Neural cell (in vitro differentiated cells): Measurements from ENCODE around the gene SFXN4. TPM values are rescaled to one million over a fixed set of nuclear protein-coding genes. Genes with fewer than 3 reads are reported as not detected.

ENCODE experiments used
- H2AFZ ChIP-seq: fragments of 200-600, 300-800 bp; sonication (generic), shearing (Covaris generic); 2 replicates; pipeline ENCODE4 v1.6.0; 2014; ENCODE audit warnings: low read depth, mild to moderate bottlenecking, antibody characterized with exemption, low read length, moderate library complexity
- H3F3A ChIP-seq: fragments of 200-600 bp; shearing (Covaris generic); 2 replicates; pipeline ENCODE4 v1.6.1; 2016; ENCODE audit warnings: mild to moderate bottlenecking, moderate library complexity, mixed read lengths, antibody characterized with exemption, low read length; ENCODE audit not compliant: insufficient read depth, poor library complexity, severe bottlenecking
- H3K27ac ChIP-seq: fragments of 200-600, 300-800 bp; sonication (generic), shearing (Covaris generic); 2 replicates; pipeline ENCODE4 v1.5.1; 2014; ENCODE audit warnings: mild to moderate bottlenecking, low read length, moderate library complexity
- H3K27me3 ChIP-seq: fragments of 300-800, 200-600 bp; sonication (generic), shearing (Covaris generic); 2 replicates; pipeline ENCODE4 v1.6.0; 2014; ENCODE audit warnings: mild to moderate bottlenecking, low read depth, low read length, moderate library complexity; ENCODE audit not compliant: insufficient read depth
- H3K36me3 ChIP-seq: fragments of 300-800, 200-600 bp; sonication (generic), shearing (Covaris generic); 2 replicates; pipeline ENCODE4 v1.5.1; 2014; ENCODE audit warnings: mild to moderate bottlenecking, antibody characterized with exemption, low read length, moderate library complexity; ENCODE audit not compliant: insufficient read depth
- H3K4me2 ChIP-seq: fragments of 300-800, 200-600 bp; sonication (generic), shearing (Covaris generic); 2 replicates; pipeline ENCODE4 v1.6.0; 2014; ENCODE audit warnings: mild to moderate bottlenecking, low read length
- H3K4me3 ChIP-seq: fragments of 300-800, 200-600 bp; sonication (generic), shearing (Covaris generic); 2 replicates; pipeline ENCODE4 v1.5.1; 2014; ENCODE audit warnings: mild to moderate bottlenecking, low read length, moderate library complexity
- H3K79me2 ChIP-seq: fragments of 200-600 bp; shearing (Covaris generic); replicated peaks from 2 replicates; pipeline ENCODE4 v1.6.0; 2014; ENCODE audit warnings: mild to moderate bottlenecking, low read length, moderate library complexity; ENCODE audit not compliant: insufficient read depth
- H3K9ac ChIP-seq: fragments of 300-800, 200-600 bp; sonication (generic), shearing (Covaris generic); 2 replicates; pipeline ENCODE4 v1.6.1; 2016; ENCODE audit warnings: mild to moderate bottlenecking, low read length, mixed read lengths
- H3K9me2 ChIP-seq: fragments of 200-600 bp; shearing (Covaris generic); 2 replicates; pipeline ENCODE4 v1.6.1; 2016; ENCODE audit warnings: mild to moderate bottlenecking, low read length, mixed read lengths; ENCODE audit not compliant: insufficient read depth
- H3K9me3 ChIP-seq: fragments of 200-600, 300-800 bp; sonication (generic), shearing (Covaris generic); 2 replicates; pipeline ENCODE4 v1.6.1; 2016; ENCODE audit warnings: mild to moderate bottlenecking, mixed run types, low read length, moderate library complexity, mixed read lengths
- H4K20me1 ChIP-seq: fragments of 200-600 bp; shearing (Covaris generic); 2 replicates; pipeline ENCODE4 v1.6.1; 2016; ENCODE audit warnings: mild to moderate bottlenecking, mixed run types; ENCODE audit not compliant: insufficient read depth
- EP300 ChIP-seq: fragments of 450-650 bp; conservative IDR thresholded peaks from 2 replicates; pipeline ENCODE4 v1.6.1; 2014; ENCODE audit warnings: antibody characterized with exemption, mild to moderate bottlenecking, moderate library complexity; ENCODE audit not compliant: poor library complexity, severe bottlenecking
- EZH2 ChIP-seq: fragments of 200-600, 300-800 bp; shearing (Covaris generic), sonication (generic); IDR thresholded peaks from 2 replicates; pipeline ENCODE4 v1.6.1; 2014; ENCODE audit warnings: antibody characterized with exemption, low read length, borderline replicate concordance, mild to moderate bottlenecking; ENCODE audit not compliant: insufficient read depth, poor library complexity, severe bottlenecking
- MXI1 ChIP-seq: fragments of 450-650 bp; conservative IDR thresholded peaks from 2 replicates; pipeline ENCODE4 v1.6.1; 2014; ENCODE audit warnings: antibody characterized with exemption, mild to moderate bottlenecking; ENCODE audit not compliant: poor library complexity, severe bottlenecking
- POLR2AphosphoS5 ChIP-seq: IDR thresholded peaks from 2 replicates; pipeline ENCODE4 v1.6.1; 2012
- RAD21 ChIP-seq: fragments of 450-650 bp; conservative IDR thresholded peaks from 2 replicates; pipeline ENCODE4 v1.6.1; 2014; ENCODE audit warnings: antibody characterized with exemption, mild to moderate bottlenecking, moderate library complexity
- SMC3 ChIP-seq: fragments of 450-650 bp; conservative IDR thresholded peaks from 2 replicates; pipeline ENCODE4 v1.6.1; 2014; ENCODE audit warnings: antibody characterized with exemption, mild to moderate bottlenecking, moderate library complexity; ENCODE audit not compliant: poor library complexity
- TAF1 ChIP-seq: IDR thresholded peaks from 2 replicates; pipeline ENCODE4 v1.6.1; 2012; ENCODE audit warnings: low read depth
- polyA plus RNA-seq: library from polyadenylated mRNA; depleted of rRNA; stranded (reverse); fragments of >200 nt; gene quantifications from 2 replicates; pipeline ENCODE4 v1.2.3, GENCODE V29; 2014
- small RNA-seq, 3 experiments: library from RNA; depleted of rRNA; stranded (forward); fragments of <200 nt; gene quantifications; one replicate each; pipeline ENCODE3, GENCODE V24; 2012
- TF ChIP-seq, protein P1 (sequence below): fragments of 450-650 bp; IDR thresholded peaks from 2 replicates; pipeline ENCODE4 v1.5.1; 2014; ENCODE audit warnings: antibody characterized with exemption, mild to moderate bottlenecking, moderate library complexity; ENCODE audit not compliant: poor library complexity, severe bottlenecking
- TF ChIP-seq, protein P2 (sequence below): IDR thresholded peaks from 2 replicates; pipeline ENCODE4 v1.6.1; 2012; ENCODE audit warnings: borderline replicate concordance

The SFXN4 gene
- polyA plus RNA-seq, 1 donor from 2014 or later, result 23.7 TPM

DNA sequence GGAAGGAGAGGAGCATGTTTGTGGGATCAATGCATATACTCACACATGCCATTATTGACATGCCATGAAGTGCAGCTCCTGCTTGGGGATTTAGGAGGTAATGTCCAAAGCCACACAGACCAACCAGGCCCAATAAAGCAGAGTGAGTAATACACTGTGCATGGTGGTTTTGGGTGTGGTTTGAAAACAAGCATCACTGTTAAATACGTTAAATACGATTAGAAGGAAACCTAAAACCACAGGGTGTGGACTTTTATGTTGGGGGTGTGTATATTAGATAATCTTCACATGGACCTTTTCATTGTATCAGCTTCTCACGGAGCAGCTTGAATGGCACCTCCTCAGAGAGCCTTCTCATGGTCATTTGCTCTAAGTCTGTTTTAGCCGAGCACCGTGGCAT lies 74.5 kb downstream of the SFXN4 start:
- no peaks in the 10 kb centered on the region for H3K9me3 ChIP-seq
- no peak overlapping the region for H3K4me2 ChIP-seq
- no peaks in the 10 kb centered on the region for H3K79me2 ChIP-seq
- TF ChIP-seq, protein P1, sequence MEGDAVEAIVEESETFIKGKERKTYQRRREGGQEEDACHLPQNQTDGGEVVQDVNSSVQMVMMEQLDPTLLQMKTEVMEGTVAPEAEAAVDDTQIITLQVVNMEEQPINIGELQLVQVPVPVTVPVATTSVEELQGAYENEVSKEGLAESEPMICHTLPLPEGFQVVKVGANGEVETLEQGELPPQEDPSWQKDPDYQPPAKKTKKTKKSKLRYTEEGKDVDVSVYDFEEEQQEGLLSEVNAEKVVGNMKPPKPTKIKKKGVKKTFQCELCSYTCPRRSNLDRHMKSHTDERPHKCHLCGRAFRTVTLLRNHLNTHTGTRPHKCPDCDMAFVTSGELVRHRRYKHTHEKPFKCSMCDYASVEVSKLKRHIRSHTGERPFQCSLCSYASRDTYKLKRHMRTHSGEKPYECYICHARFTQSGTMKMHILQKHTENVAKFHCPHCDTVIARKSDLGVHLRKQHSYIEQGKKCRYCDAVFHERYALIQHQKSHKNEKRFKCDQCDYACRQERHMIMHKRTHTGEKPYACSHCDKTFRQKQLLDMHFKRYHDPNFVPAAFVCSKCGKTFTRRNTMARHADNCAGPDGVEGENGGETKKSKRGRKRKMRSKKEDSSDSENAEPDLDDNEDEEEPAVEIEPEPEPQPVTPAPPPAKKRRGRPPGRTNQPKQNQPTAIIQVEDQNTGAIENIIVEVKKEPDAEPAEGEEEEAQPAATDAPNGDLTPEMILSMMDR, result no peak
- TF ChIP-seq EZH2 (no peak), MXI1 (no peak), SMC3 (no peak), TAF1 (no peak), EP300 (no peak), RAD21 (no peak), POLR2AphosphoS5 (no peak)
- TF ChIP-seq, protein P2, sequence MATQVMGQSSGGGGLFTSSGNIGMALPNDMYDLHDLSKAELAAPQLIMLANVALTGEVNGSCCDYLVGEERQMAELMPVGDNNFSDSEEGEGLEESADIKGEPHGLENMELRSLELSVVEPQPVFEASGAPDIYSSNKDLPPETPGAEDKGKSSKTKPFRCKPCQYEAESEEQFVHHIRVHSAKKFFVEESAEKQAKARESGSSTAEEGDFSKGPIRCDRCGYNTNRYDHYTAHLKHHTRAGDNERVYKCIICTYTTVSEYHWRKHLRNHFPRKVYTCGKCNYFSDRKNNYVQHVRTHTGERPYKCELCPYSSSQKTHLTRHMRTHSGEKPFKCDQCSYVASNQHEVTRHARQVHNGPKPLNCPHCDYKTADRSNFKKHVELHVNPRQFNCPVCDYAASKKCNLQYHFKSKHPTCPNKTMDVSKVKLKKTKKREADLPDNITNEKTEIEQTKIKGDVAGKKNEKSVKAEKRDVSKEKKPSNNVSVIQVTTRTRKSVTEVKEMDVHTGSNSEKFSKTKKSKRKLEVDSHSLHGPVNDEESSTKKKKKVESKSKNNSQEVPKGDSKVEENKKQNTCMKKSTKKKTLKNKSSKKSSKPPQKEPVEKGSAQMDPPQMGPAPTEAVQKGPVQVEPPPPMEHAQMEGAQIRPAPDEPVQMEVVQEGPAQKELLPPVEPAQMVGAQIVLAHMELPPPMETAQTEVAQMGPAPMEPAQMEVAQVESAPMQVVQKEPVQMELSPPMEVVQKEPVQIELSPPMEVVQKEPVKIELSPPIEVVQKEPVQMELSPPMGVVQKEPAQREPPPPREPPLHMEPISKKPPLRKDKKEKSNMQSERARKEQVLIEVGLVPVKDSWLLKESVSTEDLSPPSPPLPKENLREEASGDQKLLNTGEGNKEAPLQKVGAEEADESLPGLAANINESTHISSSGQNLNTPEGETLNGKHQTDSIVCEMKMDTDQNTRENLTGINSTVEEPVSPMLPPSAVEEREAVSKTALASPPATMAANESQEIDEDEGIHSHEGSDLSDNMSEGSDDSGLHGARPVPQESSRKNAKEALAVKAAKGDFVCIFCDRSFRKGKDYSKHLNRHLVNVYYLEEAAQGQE, result no peak
- H3K9ac ChIP-seq, result no peak overlapping the region
- H4K20me1 ChIP-seq, result no peaks in the 10 kb centered on the region
- H2AFZ ChIP-seq, result no peak overlapping the region
- H3K9me2 ChIP-seq, result no peaks in the 10 kb centered on the region
- no peak overlapping the region for H3K27ac ChIP-seq
- no peak overlapping the region for H3K4me3 ChIP-seq
- no peaks in the 10 kb centered on the region for H3F3A ChIP-seq
- H3K27me3 ChIP-seq, result no peaks in the 10 kb centered on the region
- H3K36me3 ChIP-seq, result no peaks in the 10 kb centered on the region

Small RNA genes within 50 kb of the gene (small RNA-seq; reads per million reads assigned to genes)
- 0 reads per million in 3 experiments for gene AL355598.1
- gene RN7SL749P, result 0 to 0.03 (median 0) reads per million in 3 experiments

Other genes with a start within 250 kb of the SFXN4 start
- 26.0 and 29.1 TPM in 2 replicates for gene NANOS1, start 136.0 kb downstream of the SFXN4 start, polyA plus RNA-seq
- gene EIF3A, start 84.9 kb downstream of the SFXN4 start, polyA plus RNA-seq, result 37.3 and 38.6 TPM in 2 replicates
- 81.6 and 83.3 TPM in 2 replicates for gene DENND10, start 61.6 kb downstream of the SFXN4 start, polyA plus RNA-seq
- gene PRDX3, start 13.1 kb upstream of the SFXN4 start, polyA plus RNA-seq, result 234 and 258 TPM in 2 replicates
- 26.1 and 34.9 TPM in 2 replicates for gene GRK5, start 41.9 kb upstream of the SFXN4 start, polyA plus RNA-seq